T-helper 17 cell (primary cell): ENCODE results near the gene LCNL1. TPM values are rescaled to one million over a fixed set of nuclear protein-coding genes. Genes with fewer than 3 reads are reported as not detected.
"Not testable (repeated sequence)": the region's sequence is repeated elsewhere in the genome, so short reads cannot be mapped to it uniquely, and the experiment has no call there.

Experiments used
- ATAC-seq: fragments of 150-1000 bp; cut with Tn5 transposase; 2 replicates; pipeline ENCODE4 v1.10.0; 2021; ENCODE audit warnings: mild to moderate bottlenecking, moderate library complexity
- DNase-seq, 3 donors: peaks; one replicate each; pipeline versions ENCODE4 v3.0.0 to v3.0.0-alpha.2; 2020 to 2021
- H3K9me3 ChIP-seq: one replicate; pipeline ENCODE4 v1.7.0; 2013; ENCODE audit warnings: low read length, mild to moderate bottlenecking; ENCODE audit not compliant: control insufficient read depth, poor library complexity, severe bottlenecking
- H3K27ac Mint-ChIP-seq: one replicate; pipeline ENCODE4 v1.8.0; 2022; ENCODE audit warnings: mild to moderate bottlenecking, moderate library complexity, mixed read lengths
- H3K27me3 Mint-ChIP-seq: one replicate; pipeline ENCODE4 v1.8.0; 2022; ENCODE audit warnings: mixed read lengths
- H3K36me3 Mint-ChIP-seq: one replicate; pipeline ENCODE4 v1.8.0; 2022; ENCODE audit warnings: low read depth, mixed read lengths
- H3K4me1 Mint-ChIP-seq: one replicate; pipeline ENCODE4 v1.8.0; 2022; ENCODE audit warnings: mild to moderate bottlenecking, mixed read lengths
- H3K4me3 Mint-ChIP-seq: one replicate; pipeline ENCODE4 v1.8.0; 2022; ENCODE audit warnings: mild to moderate bottlenecking, moderate library complexity, mixed read lengths
- total RNA-seq, 4 donors: library from RNA in 2 of 4; stranded (reverse) in 2 of 4; gene quantifications; one replicate each; pipeline ENCODE4 v1.2.3 and lab custom pipeline; 2022 to 2026

Gene LCNL1
- total RNA-seq, 2 donors from 2014 or later: 0.96 to 2.9 TPM

- no peak for DNase-seq
- H3K9me3 ChIP-seq: no peaks in the 10 kb centered on the region
- Mint-ChIP-seq H3K4me1 (peaks cover 20% of the 10 kb centered on the region), H3K27ac (no peak overlapping the region), H3K27me3 (no peaks in the 10 kb centered on the region), H3K4me3 (no peak overlapping the region), H3K36me3 (no peaks in the 10 kb centered on the region)
- ATAC-seq: no peak
These were observed 19.3 kb downstream of the LCNL1 start for GRCh38 chr9:137001857-137002645.

DNA sequence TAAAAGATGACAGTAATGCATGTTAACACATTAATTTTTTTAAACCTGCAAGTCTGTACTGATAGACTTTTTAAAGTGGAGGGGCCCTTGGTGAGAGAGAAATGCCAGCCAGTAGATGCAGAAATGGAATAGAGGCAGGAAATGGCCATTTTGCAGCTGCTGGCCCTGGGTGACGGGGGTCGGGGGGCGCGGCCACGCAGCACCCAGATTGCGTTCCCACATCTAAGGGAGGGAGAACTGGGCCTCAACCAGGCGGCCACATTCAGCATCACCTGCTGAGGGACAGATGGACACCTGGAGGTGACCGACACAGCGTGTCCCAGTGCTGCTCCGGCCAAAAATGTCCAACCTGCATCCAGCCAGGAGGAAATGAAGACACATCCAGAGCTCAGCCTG, 19.9 kb downstream of the LCNL1 start:
- Mint-ChIP-seq H3K36me3 (no peaks in the 10 kb centered on the region), H3K4me1 (peaks cover 18% of the 10 kb centered on the region), H3K27me3 (no peaks in the 10 kb centered on the region), H3K4me3 (no peak overlapping the region), H3K27ac (no peak overlapping the region)
- DNase-seq (no peak), ATAC-seq (no peak)
- no peaks in the 10 kb centered on the region for H3K9me3 ChIP-seq

DNA sequence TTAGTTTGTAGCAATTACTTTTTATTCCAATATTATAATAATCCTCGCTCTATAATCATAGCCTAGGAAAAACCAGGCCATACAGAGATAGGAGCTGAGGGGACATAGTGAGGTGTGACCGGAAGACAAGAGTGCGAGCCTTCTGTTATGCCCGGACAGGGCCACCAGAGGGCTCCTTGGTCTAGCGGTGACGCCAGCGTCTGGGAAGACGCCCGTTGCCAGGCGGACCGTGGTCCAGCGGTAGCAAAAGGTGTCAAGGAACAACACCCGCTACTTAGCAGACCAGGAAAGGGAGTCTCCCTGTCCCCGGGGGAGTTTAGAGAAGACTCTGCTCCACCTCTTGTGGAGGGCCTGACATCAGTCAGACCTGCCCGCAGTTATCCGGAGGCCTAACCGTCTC, 21.5 kb downstream of the LCNL1 start:
- not testable (repeated sequence) for H3K36me3 Mint-ChIP-seq, DNase-seq, H3K4me1 Mint-ChIP-seq, H3K4me3 Mint-ChIP-seq, H3K27me3 Mint-ChIP-seq, H3K9me3 ChIP-seq, H3K27ac Mint-ChIP-seq, ATAC-seq

DNA sequence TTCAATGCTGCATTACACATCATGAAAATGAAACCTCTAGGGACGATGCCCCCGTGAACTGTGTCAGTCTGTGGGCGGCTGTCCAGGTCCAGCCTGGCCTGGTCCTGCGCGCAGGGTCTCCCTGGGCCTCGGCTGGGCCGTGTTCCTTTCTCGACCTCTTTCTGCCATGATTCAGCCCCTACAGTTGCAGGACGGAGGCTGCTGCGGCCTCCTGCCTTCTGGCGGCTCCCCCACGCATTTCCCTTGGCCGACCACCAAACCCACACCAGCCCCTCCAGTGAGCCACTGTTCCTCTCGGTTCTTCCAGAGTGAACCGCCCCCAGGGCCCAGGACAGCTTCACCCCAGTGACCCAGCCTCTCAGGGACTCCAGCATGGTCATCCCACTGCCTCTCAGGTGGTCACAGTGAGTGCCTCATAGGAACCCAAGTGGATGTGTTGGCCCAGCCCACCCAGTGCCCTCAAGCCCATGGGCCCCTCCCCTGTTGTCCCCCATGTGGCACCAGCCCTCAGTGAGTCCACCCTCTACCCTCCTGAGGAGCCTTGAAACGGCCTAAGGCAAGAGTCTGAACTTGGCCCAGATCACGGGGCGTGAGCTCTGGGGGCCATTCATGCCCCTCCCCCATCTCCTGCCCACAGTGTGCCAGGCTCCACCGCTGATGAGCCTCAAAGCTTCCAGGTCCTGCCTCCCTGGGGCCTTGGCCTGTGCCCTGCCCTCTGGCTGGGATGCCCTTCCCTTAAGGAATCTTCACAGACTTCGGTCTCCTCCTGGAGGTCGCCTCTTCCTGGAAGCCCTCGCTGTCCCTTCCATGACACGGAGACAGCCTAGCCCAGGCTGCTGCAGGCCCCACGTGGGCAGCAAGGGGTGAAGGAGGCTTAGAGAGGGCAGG, 23.6 kb downstream of the LCNL1 start:
- Mint-ChIP-seq H3K27me3 (no peaks in the 10 kb centered on the region), H3K27ac (no peak overlapping the region), H3K4me3 (no peak overlapping the region), H3K4me1 (peaks cover 4% of the 10 kb centered on the region), H3K36me3 (peaks cover 1% of the 10 kb centered on the region)
- no peaks in the 10 kb centered on the region for H3K9me3 ChIP-seq
- no peak for ATAC-seq
- DNase-seq: no peak

- H3K27me3 Mint-ChIP-seq: no peaks in the 10 kb centered on the region
- ATAC-seq (no peak), DNase-seq (no peak)
- no peak overlapping the region for H3K27ac Mint-ChIP-seq
- H3K9me3 ChIP-seq: no peaks in the 10 kb centered on the region
- H3K4me1 Mint-ChIP-seq: peaks cover 4% of the 10 kb centered on the region
- H3K36me3 Mint-ChIP-seq: peaks cover 3% of the 10 kb centered on the region
- no peak overlapping the region for H3K4me3 Mint-ChIP-seq
These were observed 24.5 kb downstream of the LCNL1 start for GRCh38 chr9:137007108-137007815.

DNA sequence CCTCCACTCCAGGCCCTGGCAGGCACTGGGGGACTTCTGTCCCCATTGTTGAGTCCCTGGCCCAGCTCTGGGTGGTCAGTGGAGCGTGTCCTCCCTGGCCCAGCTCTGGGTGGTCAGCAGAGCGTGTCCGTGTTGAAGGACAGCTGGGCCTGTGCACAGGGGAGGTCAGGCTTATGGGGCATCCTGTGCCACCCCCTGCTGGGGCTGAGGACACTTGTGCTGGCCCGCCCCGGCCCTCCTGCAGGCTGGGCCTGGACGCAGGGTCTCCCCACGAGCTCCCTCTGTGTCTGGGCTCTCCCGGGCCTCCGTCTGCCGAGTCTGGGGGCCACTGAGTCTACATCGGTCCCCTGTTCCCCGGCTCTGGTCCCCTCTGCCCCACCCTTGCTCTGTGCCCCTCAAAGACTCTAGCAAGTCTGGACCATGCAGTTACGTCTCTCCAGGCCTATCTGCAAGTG, 25.1 kb downstream of the LCNL1 start:
- no peak for ATAC-seq
- Mint-ChIP-seq H3K4me1 (peaks cover 4% of the 10 kb centered on the region), H3K36me3 (peaks cover 3% of the 10 kb centered on the region), H3K27me3 (no peaks in the 10 kb centered on the region), H3K27ac (no peak overlapping the region), H3K4me3 (no peak overlapping the region)
- DNase-seq: no peak
- no peaks in the 10 kb centered on the region for H3K9me3 ChIP-seq

DNA sequence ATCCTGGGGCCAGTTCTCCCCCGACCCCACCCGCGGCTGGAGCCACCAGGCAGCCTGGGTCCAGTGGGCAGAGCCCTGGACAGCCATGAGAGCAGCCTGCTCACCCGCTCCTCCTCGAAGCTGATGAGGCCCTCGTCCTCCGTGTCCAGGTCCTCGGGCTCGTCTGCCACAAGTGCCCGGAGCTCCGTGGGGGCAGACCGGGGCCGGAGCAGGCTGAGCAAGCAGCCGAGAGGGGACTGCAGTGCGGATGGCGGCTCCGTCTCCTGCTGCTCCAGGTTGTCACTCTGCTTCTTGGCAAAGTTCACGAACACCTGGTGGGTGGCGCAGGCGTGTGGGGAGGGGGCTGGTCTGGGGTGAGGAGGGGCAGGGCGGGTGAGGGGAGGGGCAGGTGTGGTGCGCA, 25.5 kb downstream of the LCNL1 start:
- no peaks in the 10 kb centered on the region for H3K9me3 ChIP-seq
- Mint-ChIP-seq H3K36me3 (peaks cover 3% of the 10 kb centered on the region), H3K27ac (no peak overlapping the region), H3K27me3 (no peaks in the 10 kb centered on the region), H3K4me3 (no peak overlapping the region), H3K4me1 (peaks cover 4% of the 10 kb centered on the region)
- ATAC-seq (no peak), DNase-seq (no peak)

DNA sequence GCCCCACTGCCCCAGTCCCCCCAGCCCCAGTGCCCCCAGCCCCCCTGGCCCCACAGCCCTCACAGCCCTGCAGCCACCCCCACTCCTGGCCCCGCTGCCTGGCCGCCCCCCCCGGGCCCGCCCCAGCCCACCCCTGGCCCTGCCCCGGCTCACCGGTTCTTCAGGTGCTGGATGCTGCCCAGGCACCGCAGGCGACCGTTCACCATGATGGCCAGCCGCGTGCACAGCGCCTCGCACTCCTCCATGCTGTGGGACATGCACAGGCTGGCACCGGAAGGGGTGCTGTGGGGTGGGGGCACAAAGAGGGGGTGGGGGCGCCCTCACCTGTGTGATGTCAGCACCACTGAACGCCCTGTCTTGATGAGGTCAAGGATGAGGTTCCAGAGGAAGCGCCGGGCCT, 26.4 kb downstream of the LCNL1 start:
- DNase-seq (no peak), ATAC-seq (no peak)
- Mint-ChIP-seq H3K4me3 (no peak overlapping the region), H3K36me3 (peaks cover 3% of the 10 kb centered on the region), H3K27me3 (no peaks in the 10 kb centered on the region), H3K27ac (no peak overlapping the region), H3K4me1 (peaks cover 4% of the 10 kb centered on the region)
- no peaks in the 10 kb centered on the region for H3K9me3 ChIP-seq

DNA sequence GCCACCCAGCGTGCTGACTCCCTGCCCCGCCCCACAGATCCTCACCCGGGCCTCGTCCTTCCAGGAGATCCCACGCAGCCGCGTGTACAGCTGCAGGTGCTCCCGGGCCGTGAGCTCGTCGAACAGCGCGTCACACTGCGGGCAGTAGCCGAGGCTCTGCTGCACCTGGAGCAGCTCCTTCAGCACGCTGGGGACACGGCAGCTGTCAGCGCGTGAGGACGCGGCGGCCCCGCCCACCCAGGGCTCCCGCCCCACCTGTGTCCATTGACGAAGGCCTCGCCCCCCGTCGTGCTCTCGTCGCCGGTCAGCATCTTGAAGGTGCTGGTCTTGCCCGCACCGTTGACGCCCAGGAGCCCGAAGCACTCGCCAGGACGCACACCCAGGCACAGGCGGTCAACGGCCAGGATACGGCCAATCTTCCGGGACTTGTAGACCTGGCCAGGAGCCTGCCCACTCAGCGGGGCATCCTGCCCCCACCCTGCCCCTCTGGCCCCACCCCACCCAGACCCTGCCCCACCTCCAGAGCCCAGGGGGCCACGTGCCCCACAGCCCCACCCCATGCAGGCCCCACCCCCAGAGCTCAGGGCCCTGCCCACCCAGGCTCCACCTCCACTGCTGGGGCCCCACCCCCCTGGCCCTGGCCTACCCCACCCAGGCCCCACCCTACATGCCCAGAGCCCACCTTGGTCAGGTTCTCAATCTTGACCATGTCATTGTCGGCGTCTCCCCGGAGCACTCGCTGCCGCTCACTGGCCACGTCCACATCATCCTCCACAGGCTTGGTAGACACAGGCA, 27.3 kb downstream of the LCNL1 start:
- H3K36me3 Mint-ChIP-seq: peaks cover 3% of the 10 kb centered on the region
- no peak for DNase-seq
- H3K4me3 Mint-ChIP-seq: no peak overlapping the region
- H3K27ac Mint-ChIP-seq: no peak overlapping the region
- H3K27me3 Mint-ChIP-seq: no peaks in the 10 kb centered on the region
- no peak for ATAC-seq
- no peaks in the 10 kb centered on the region for H3K4me1 Mint-ChIP-seq
- no peaks in the 10 kb centered on the region for H3K9me3 ChIP-seq

- Mint-ChIP-seq H3K36me3 (peaks cover 3% of the 10 kb centered on the region), H3K4me3 (no peak overlapping the region), H3K27ac (no peak overlapping the region), H3K4me1 (no peaks in the 10 kb centered on the region), H3K27me3 (no peaks in the 10 kb centered on the region)
- DNase-seq: no peak
- no peak for ATAC-seq
- H3K9me3 ChIP-seq: no peaks in the 10 kb centered on the region
These were observed 28.4 kb downstream of the LCNL1 start for GRCh38 chr9:137011156-137011555.

- no peak overlapping the region for H3K27ac Mint-ChIP-seq
- ATAC-seq (no peak), DNase-seq (no peak)
- no peaks in the 10 kb centered on the region for H3K27me3 Mint-ChIP-seq
- H3K4me3 Mint-ChIP-seq: no peak overlapping the region
- H3K9me3 ChIP-seq: no peaks in the 10 kb centered on the region
- H3K36me3 Mint-ChIP-seq: peaks cover 7% of the 10 kb centered on the region
- H3K4me1 Mint-ChIP-seq: no peaks in the 10 kb centered on the region
These were observed 29.3 kb downstream of the LCNL1 start for GRCh38 chr9:137011907-137012675.
